HepG2 (cell line): ENCODE data around the gene RARS2.

Experiments used
- KLF15 ChIP-seq: sonication (generic); formaldehyde crosslinking; IDR thresholded peaks from 2 replicates; pipeline ENCODE4 v1.8.1; 2023; ENCODE audit warnings: borderline replicate concordance, mild to moderate bottlenecking, inconsistent platforms, missing genetic modification reagents, mixed read lengths
- LRRFIP1 ChIP-seq: sonication (generic); formaldehyde crosslinking; conservative IDR thresholded peaks from 2 replicates; pipeline ENCODE4 v1.4.0; 2020; ENCODE audit warnings: missing genetic modification reagents
- POLR2A ChIP-seq, 2 experiments: IDR thresholded peaks; 2 replicates each; pipeline ENCODE4 v1.6.1; 2011; ENCODE audit warnings: low read depth in 2 of 2, low read length in 2 of 2, mild to moderate bottlenecking in 1 of 2, moderate library complexity in 1 of 2; ENCODE audit not compliant: insufficient read depth in 1 of 2
- REST ChIP-seq, 2 experiments: IDR thresholded peaks; 2 replicates each; pipeline ENCODE4 v1.6.1; 2011 to 2012; ENCODE audit warnings: low read length in 2 of 2, borderline replicate concordance in 1 of 2, low read depth in 1 of 2, mild to moderate bottlenecking in 1 of 2, moderate library complexity in 1 of 2
- SMC3 ChIP-seq: IDR thresholded peaks from 2 replicates; pipeline ENCODE4 v1.6.1; 2011; ENCODE audit warnings: low read length, improper control_type of control experiment
- THRA ChIP-seq: sonication (generic); formaldehyde crosslinking; IDR thresholded peaks from 2 replicates; pipeline ENCODE4 v1.4.0; 2020; ENCODE audit warnings: missing genetic modification reagents, borderline replicate concordance
- USF2 ChIP-seq, 2 experiments: sonication (generic) in 1 of 2; formaldehyde crosslinking in 1 of 2; IDR thresholded peaks; 2 replicates each; pipeline versions ENCODE4 v1.5.1 to v1.6.1; 2011 to 2020; ENCODE audit warnings: borderline replicate concordance in 1 of 2, low read depth in 1 of 2, low read length in 1 of 2, mild to moderate bottlenecking in 1 of 2, missing genetic modification reagents in 1 of 2, moderate library complexity in 1 of 2
- ZBTB8A ChIP-seq: sonication (generic); formaldehyde crosslinking; IDR thresholded peaks from 2 replicates; pipeline ENCODE4 v1.4.0; 2020; ENCODE audit warnings: mild to moderate bottlenecking, low read depth, missing genetic modification reagents, borderline replicate concordance
- ZKSCAN5 ChIP-seq: sonication (generic); formaldehyde crosslinking; IDR thresholded peaks from 2 replicates; pipeline ENCODE4 v1.5.1; 2020; ENCODE audit warnings: mild to moderate bottlenecking, missing genetic modification reagents
- ZNF367 ChIP-seq: sonication (generic); formaldehyde crosslinking; IDR thresholded peaks from 2 replicates; pipeline ENCODE4 v1.4.0; 2020; ENCODE audit warnings: missing genetic modification reagents, borderline replicate concordance
- ZNF567 ChIP-seq: sonication (generic); formaldehyde crosslinking; IDR thresholded peaks from 2 replicates; pipeline ENCODE4 v1.8.1; 2023; ENCODE audit warnings: mild to moderate bottlenecking, missing genetic modification reagents, borderline replicate concordance
- TF ChIP-seq, protein P1 (sequence below): sonication (generic); formaldehyde crosslinking; IDR thresholded peaks from 2 replicates; pipeline ENCODE4 v1.4.0; 2020; ENCODE audit warnings: missing genetic modification reagents
- TF ChIP-seq, protein P2 (sequence below): sonication (generic); IDR thresholded peaks from 2 replicates; pipeline ENCODE4 v1.6.1; 2016; ENCODE audit warnings: low read depth, borderline replicate concordance

DNA sequence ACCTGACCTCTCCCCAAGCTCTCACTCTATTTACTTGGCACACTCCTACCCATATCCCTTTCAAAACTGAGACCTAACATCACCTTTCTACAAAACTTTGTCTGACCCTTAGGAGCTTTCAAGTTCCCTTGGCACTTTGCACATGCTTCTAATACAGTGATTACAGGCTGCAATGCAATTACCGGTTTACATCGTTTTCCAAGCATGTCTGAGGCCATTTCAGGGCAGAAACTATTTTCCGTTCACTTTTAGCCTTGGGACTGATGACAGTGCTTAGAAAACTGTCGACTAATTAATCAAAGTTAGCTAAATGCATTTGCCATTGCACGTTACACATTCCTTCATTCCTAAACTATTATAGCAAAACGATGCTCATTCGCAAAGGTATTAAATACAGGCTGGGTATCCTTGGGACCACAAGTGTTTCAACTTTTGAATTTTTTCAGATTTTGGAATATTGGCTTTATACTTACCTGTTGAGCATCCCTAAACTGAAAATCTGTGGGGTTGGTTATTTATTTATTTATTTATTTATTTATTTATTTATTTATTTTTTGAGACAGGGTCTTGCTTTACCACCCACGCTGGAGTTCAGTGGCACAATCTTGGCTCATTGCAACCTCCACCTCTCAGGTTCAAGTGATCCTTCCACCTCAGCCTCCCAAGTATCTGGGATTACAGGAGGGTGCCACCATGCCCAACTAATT is 3.3 kb downstream of the RARS2 start:
- TF ChIP-seq ZNF567 (CRISPR knock-in tag): no peak
- TF ChIP-seq, protein P1, sequence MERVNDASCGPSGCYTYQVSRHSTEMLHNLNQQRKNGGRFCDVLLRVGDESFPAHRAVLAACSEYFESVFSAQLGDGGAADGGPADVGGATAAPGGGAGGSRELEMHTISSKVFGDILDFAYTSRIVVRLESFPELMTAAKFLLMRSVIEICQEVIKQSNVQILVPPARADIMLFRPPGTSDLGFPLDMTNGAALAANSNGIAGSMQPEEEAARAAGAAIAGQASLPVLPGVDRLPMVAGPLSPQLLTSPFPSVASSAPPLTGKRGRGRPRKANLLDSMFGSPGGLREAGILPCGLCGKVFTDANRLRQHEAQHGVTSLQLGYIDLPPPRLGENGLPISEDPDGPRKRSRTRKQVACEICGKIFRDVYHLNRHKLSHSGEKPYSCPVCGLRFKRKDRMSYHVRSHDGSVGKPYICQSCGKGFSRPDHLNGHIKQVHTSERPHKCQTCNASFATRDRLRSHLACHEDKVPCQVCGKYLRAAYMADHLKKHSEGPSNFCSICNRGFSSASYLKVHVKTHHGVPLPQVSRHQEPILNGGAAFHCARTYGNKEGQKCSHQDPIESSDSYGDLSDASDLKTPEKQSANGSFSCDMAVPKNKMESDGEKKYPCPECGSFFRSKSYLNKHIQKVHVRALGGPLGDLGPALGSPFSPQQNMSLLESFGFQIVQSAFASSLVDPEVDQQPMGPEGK (CRISPR knock-in tag): no peak
- TF ChIP-seq REST (IDR thresholded peaks at IDR 0.05; ENCODE audit: borderline replicate concordance in 1 of 2, low read depth in 1 of 2, low read length in 2 of 2): no peak
- TF ChIP-seq SMC3: no peak
- TF ChIP-seq LRRFIP1 (CRISPR knock-in tag): no peak
- TF ChIP-seq ZKSCAN5 (CRISPR knock-in tag): no peak
- TF ChIP-seq ZNF367 (CRISPR knock-in tag): no peak
- no peak for TF ChIP-seq POLR2A (IDR thresholded peaks at IDR 0.05; ENCODE audit: insufficient read depth in 1 of 2, low read depth in 2 of 2, low read length in 2 of 2)
- no peak for TF ChIP-seq KLF15
- TF ChIP-seq, protein P2, sequence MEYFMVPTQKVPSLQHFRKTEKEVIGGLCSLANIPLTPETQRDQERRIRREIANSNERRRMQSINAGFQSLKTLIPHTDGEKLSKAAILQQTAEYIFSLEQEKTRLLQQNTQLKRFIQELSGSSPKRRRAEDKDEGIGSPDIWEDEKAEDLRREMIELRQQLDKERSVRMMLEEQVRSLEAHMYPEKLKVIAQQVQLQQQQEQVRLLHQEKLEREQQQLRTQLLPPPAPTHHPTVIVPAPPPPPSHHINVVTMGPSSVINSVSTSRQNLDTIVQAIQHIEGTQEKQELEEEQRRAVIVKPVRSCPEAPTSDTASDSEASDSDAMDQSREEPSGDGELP: no peak
- no peak for TF ChIP-seq ZBTB8A
- TF ChIP-seq USF2 (IDR thresholded peaks at IDR 0.05; ENCODE audit: low read depth, low read length): no peak
- no peak for TF ChIP-seq USF2 (CRISPR knock-in tag; IDR thresholded peaks at IDR 0.05; ENCODE audit: borderline replicate concordance)
- TF ChIP-seq THRA: no peak
